IMR-90 (cell line): ENCODE data around the gene HLA-E. TPM values are rescaled to one million over a fixed set of nuclear protein-coding genes. Genes with fewer than 3 reads are reported as not detected.
"Not testable (repeated sequence)": the region's sequence is repeated elsewhere in the genome, so short reads cannot be mapped to it uniquely, and the experiment has no call there.

ENCODE experiments used
- ATAC-seq: fragments of 200-7000 bp; cut with Tn5 transposase; 2 replicates; pipeline ENCODE4 v1.9.1; 2020; ENCODE audit warnings: low read depth, mild to moderate bottlenecking, moderate library complexity
- BruUV-seq: library from RNA; stranded (reverse); fragments of 400-500 nt; replicated peaks from 2 replicates; lab custom pipeline; 2021; lab: Mats Ljungman, UMichigan
- CTCF ChIA-PET: fragments of 300-600 bp; formaldehyde crosslinking; extraction: SDS; loops from one replicate; lab custom pipeline; 2021; ENCODE audit warnings: antibody characterized with exemption; lab: Yijun Ruan, JAX
- POLR2A ChIA-PET: fragments of 300-600 bp; sonication (Branson Sonifier 250); formaldehyde crosslinking; loops from one replicate; lab custom pipeline; 2022; ENCODE audit warnings: antibody characterized with exemption; ENCODE audit not compliant: unreplicated experiment; lab: Charles Lee
- DNase-seq: peaks from one replicate; pipeline ENCODE4 v3.0.0; 2013
- H2AFZ ChIP-seq: replicated peaks from 2 replicates; pipeline ENCODE3; 2013; ENCODE audit warnings: low read length, mild to moderate bottlenecking; ENCODE audit not compliant: poor library complexity
- H2AK5ac ChIP-seq: 2 replicates; pipeline ENCODE4 v1.6.1; 2013; ENCODE audit warnings: low read depth, low read length, inconsistent platforms
- H2AK9ac ChIP-seq: replicated peaks from 2 replicates; pipeline ENCODE3; 2013; ENCODE audit warnings: mild to moderate bottlenecking, low read depth, low read length, moderate library complexity; ENCODE audit not compliant: poor library complexity
- H2BK120ac ChIP-seq: 2 replicates; pipeline ENCODE4 v1.6.1; 2013; ENCODE audit warnings: low read depth, low read length, inconsistent platforms
- H2BK15ac ChIP-seq: 3 replicates; pipeline ENCODE4 v1.6.1; 2013; ENCODE audit warnings: low read depth, low read length, inconsistent platforms
- H2BK20ac ChIP-seq: 2 replicates; pipeline ENCODE4 v1.6.1; 2013; ENCODE audit warnings: low read depth, mild to moderate bottlenecking, inconsistent platforms, low read length, moderate library complexity
- H2BK5ac ChIP-seq: 2 replicates; pipeline ENCODE4 v1.6.1; 2013; ENCODE audit warnings: mild to moderate bottlenecking, low read depth, low read length, inconsistent platforms; ENCODE audit not compliant: poor library complexity, severe bottlenecking
- H3K14ac ChIP-seq: replicated peaks from 2 replicates; pipeline ENCODE4 v1.6.1; 2013; ENCODE audit warnings: low read depth, low read length, inconsistent platforms
- H3K18ac ChIP-seq: 2 replicates; pipeline ENCODE4 v1.6.1; 2013; ENCODE audit warnings: low read depth, low read length, control low read depth
- H3K23ac ChIP-seq: 2 replicates; pipeline ENCODE4 v1.6.1; 2013; ENCODE audit warnings: low read depth, low read length, inconsistent platforms
- H3K27ac ChIP-seq: 2 replicates; pipeline ENCODE4 v1.5.1; 2013; ENCODE audit warnings: mild to moderate bottlenecking, control low read depth, low read length; ENCODE audit not compliant: insufficient read depth
- H3K27me3 ChIP-seq: 2 replicates; pipeline ENCODE4 v1.6.1; 2013; ENCODE audit warnings: low read length; ENCODE audit not compliant: control insufficient read depth, insufficient read depth
- H3K36me3 ChIP-seq: 2 replicates; pipeline ENCODE4 v1.6.1; 2013; ENCODE audit warnings: low read length, mixed read lengths; ENCODE audit not compliant: control insufficient read depth, insufficient read depth
- H3K4ac ChIP-seq: 2 replicates; pipeline ENCODE4 v1.6.1; 2013; ENCODE audit warnings: low read depth, low read length, inconsistent platforms
- H3K4me1 ChIP-seq: 2 replicates; pipeline ENCODE4 v1.6.1; 2013; ENCODE audit warnings: low read length, mixed read lengths; ENCODE audit not compliant: control insufficient read depth, insufficient read depth
- H3K4me2 ChIP-seq: 2 replicates; pipeline ENCODE4 v1.6.1; 2013; ENCODE audit warnings: low read depth, mild to moderate bottlenecking, control low read depth, low read length, moderate library complexity
- H3K4me3 ChIP-seq: 2 replicates; pipeline ENCODE4 v1.5.1; 2013; ENCODE audit warnings: low read depth, mild to moderate bottlenecking, control low read depth, low read length, moderate library complexity; ENCODE audit not compliant: insufficient read depth
- H3K56ac ChIP-seq: 2 replicates; pipeline ENCODE4 v1.6.1; 2013; ENCODE audit warnings: low read length, inconsistent platforms; ENCODE audit not compliant: insufficient read depth; ENCODE audit errors: extremely low read depth
- H3K79me1 ChIP-seq, 2 experiments: 2 replicates each; pipeline ENCODE4 v1.6.1; 2013; ENCODE audit warnings: low read length in 2 of 2, inconsistent platforms in 1 of 2, low read depth in 1 of 2
- H3K9ac ChIP-seq: 2 replicates; pipeline ENCODE4 v1.6.1; 2013; ENCODE audit warnings: low read depth, low read length, control low read depth
- H3K9me1 ChIP-seq: 2 replicates; pipeline ENCODE4 v1.6.1; 2013; ENCODE audit warnings: low read length, inconsistent platforms; ENCODE audit not compliant: insufficient read depth
- H3K9me3 ChIP-seq: 2 replicates; pipeline ENCODE4 v1.6.1; 2013; ENCODE audit warnings: low read length; ENCODE audit not compliant: control insufficient read depth, insufficient read depth
- H4K20me1 ChIP-seq: 2 replicates; pipeline ENCODE4 v1.6.1; 2013; ENCODE audit warnings: low read length, inconsistent platforms; ENCODE audit not compliant: insufficient read depth
- H4K5ac ChIP-seq: 2 replicates; pipeline ENCODE4 v1.6.1; 2013; ENCODE audit warnings: mild to moderate bottlenecking, low read depth, low read length, control low read depth
- H4K8ac ChIP-seq, 2 experiments: 2 replicates each; pipeline ENCODE4 v1.6.1; 2013; ENCODE audit warnings: low read depth in 2 of 2, low read length in 2 of 2, control low read depth in 1 of 2, inconsistent platforms in 1 of 2
- H4K91ac ChIP-seq: 2 replicates; pipeline ENCODE4 v1.6.1; 2013; ENCODE audit warnings: low read depth, low read length, inconsistent platforms; ENCODE audit not compliant: insufficient read depth
- WGBS, 2 experiments: methylation state at CpG; one replicate each; pipeline versions ENCODE4 v1.1.5 to v1.1.7; 2013; ENCODE audit warnings: missing lambda C conversion rate in 2 of 2; ENCODE audit not compliant: insufficient read length in 1 of 2; ENCODE audit errors: extremely low coverage in 2 of 2; 5-methylcytosine and 5-hydroxymethylcytosine counted together
- dilution Hi-C: fragments of 300-500 bp; cut with HindIII; formaldehyde crosslinking; loops from one replicate; pipeline ENCODE4 v1.14.3; 2018; ENCODE audit warnings: low sequenced_read_pairs; ENCODE audit not compliant: unreplicated experiment
- in situ Hi-C: fragments of 300-500 bp; cut with MboI; formaldehyde crosslinking; loops from 3 replicates; pipeline ENCODE4 v1.14.3; 2019; ENCODE audit warnings: low sequenced_read_pairs, inconsistent platforms, mixed read lengths
- intact Hi-C: fragments of 100-400 bp; cut with micrococcal nuclease; formaldehyde crosslinking; loops from 2 replicates; pipeline ENCODE4 v1.10.0; 2022
- polyA plus RNA-seq, 3 experiments: library from polyadenylated mRNA; depleted of rRNA; stranded (reverse); fragments of >200 nt; gene quantifications; 2 replicates each; pipeline ENCODE4 v1.2.3, GENCODE V29; 2012; ENCODE audit warnings: low replicate concordance in 1 of 3
- total RNA-seq: library from RNA; depleted of rRNA; stranded (reverse); fragments of >200 nt; gene quantifications from 2 replicates; pipeline ENCODE4 v1.2.3, GENCODE V29; 2012

HLA-E gene
- total and polyA plus RNA-seq, 2 of the 4 experiments (the other 2 are of a cell fraction) = 83.6 to 84.8 TPM

DNA sequence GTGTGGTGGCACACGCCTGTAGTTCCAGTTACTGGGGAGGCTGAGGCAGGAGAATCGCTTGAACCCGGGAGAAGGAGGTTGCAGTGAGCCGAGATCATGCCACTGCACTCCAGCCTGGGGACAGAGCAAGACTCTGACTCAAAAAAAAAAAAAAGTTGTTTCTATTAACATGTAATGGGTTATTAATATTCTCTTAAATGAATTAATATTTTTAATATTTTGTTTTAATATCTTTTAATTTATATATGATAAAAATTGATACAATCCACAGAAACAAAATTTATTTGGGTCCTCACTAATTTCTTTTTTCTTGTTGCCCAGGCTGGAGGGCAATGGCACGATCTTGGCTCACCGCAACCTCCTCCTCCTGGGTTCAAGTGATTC, 620 bp upstream of the HLA-E start:
- H3K4me2 ChIP-seq = peak overlapping the region; percentile 53
- H3K79me1 ChIP-seq = peaks cover 12 to 32% of the 10 kb centered on the region in 2 experiments; a peak in 3 of 4 replicates
- peaks cover 28% of the 10 kb centered on the region for H3K36me3 ChIP-seq
- peak overlapping the region; percentile 84 for H2AFZ ChIP-seq
- H3K9me3 ChIP-seq, H3K9ac ChIP-seq, BruUV-seq, dilution Hi-C loops, H3K14ac ChIP-seq, intact Hi-C loops, DNase-seq, POLR2A ChIA-PET, H2BK20ac ChIP-seq, H2AK9ac ChIP-seq, H3K27me3 ChIP-seq, CTCF ChIA-PET, H2AK5ac ChIP-seq, ATAC-seq, H2BK15ac ChIP-seq, H3K18ac ChIP-seq, H3K56ac ChIP-seq, H4K91ac ChIP-seq, H3K23ac ChIP-seq: not testable (repeated sequence)
- peaks cover 11% of the 10 kb centered on the region for H3K9me1 ChIP-seq
- H3K27ac ChIP-seq = peak overlapping the region; percentile 31; the same call in 1 of the 2 replicates
- H3K4me1 ChIP-seq = peaks cover 11% of the 10 kb centered on the region
- peak overlapping the region; percentile 38; the same call in 1 of the 2 replicates for H3K4me3 ChIP-seq
- peak overlapping the region; percentile 73 for H2BK5ac ChIP-seq
- peak overlapping the region; percentile 29 for H3K4ac ChIP-seq
- peaks cover 21% of the 10 kb centered on the region for H4K20me1 ChIP-seq
- peak overlapping the region in 1 of 2 experiments; percentile 85; a peak in 1 of 4 replicates for H4K8ac ChIP-seq
- H2BK120ac ChIP-seq = peak overlapping the region; percentile 11; the same call in 1 of the 2 replicates
- no CpG with 5 or more reads among the region's 6 CpGs for WGBS, 2 experiments
- H4K5ac ChIP-seq = peak overlapping the region; percentile 80
- in situ Hi-C loops = loop anchor here (25.0 kb wide), 1 partner anchor 599 kb away; no protein-coding TSS in a partner anchor
